H9 (cell line): ENCODE results near the gene PANK2. TPM values are rescaled to one million over a fixed set of nuclear protein-coding genes. Genes with fewer than 3 reads are reported as not detected.

Experiments
- DNase-seq: peaks from one replicate; pipeline ENCODE4 v3.0.0-alpha.2; 2017
- H2AFZ ChIP-seq: one replicate; pipeline ENCODE4 v1.6.1; 2013; ENCODE audit warnings: mild to moderate bottlenecking, low read length, control low read depth, moderate library complexity
- H2AK5ac ChIP-seq: 2 replicates; pipeline ENCODE4 v1.6.1; 2013; ENCODE audit warnings: low read length, control low read depth, mixed read lengths; ENCODE audit not compliant: insufficient read length
- H2BK120ac ChIP-seq: one replicate; pipeline ENCODE4 v1.6.1; 2013; ENCODE audit warnings: low read depth, mild to moderate bottlenecking, low read length, control low read depth, inconsistent platforms; ENCODE audit not compliant: poor library complexity, severe bottlenecking
- H2BK12ac ChIP-seq: 2 replicates; pipeline ENCODE4 v1.6.1; 2013; ENCODE audit warnings: low read length, control low read depth, mixed read lengths, low read depth; ENCODE audit not compliant: insufficient read length
- H2BK15ac ChIP-seq: 2 replicates; pipeline ENCODE4 v1.6.1; 2013; ENCODE audit warnings: low read depth, low read length, control low read depth
- H2BK20ac ChIP-seq: one replicate; pipeline ENCODE4 v1.6.1; 2013; ENCODE audit warnings: low read depth, mild to moderate bottlenecking, low read length, control low read depth, inconsistent platforms; ENCODE audit not compliant: poor library complexity, severe bottlenecking
- H2BK5ac ChIP-seq: 2 replicates; pipeline ENCODE4 v1.6.1; 2013; ENCODE audit warnings: low read length, control low read depth, mixed read lengths; ENCODE audit not compliant: insufficient read length
- H3K14ac ChIP-seq: 2 replicates; pipeline ENCODE4 v1.6.1; 2013; ENCODE audit warnings: low read length, control low read depth; ENCODE audit not compliant: insufficient read depth
- H3K18ac ChIP-seq: 2 replicates; pipeline ENCODE4 v1.6.1; 2013; ENCODE audit warnings: low read depth, mild to moderate bottlenecking, mixed read lengths, low read length, control low read depth; ENCODE audit not compliant: insufficient read length
- H3K23ac ChIP-seq: 2 replicates; pipeline ENCODE4 v1.6.1; 2013; ENCODE audit warnings: low read length, control low read depth, mixed read lengths, low read depth; ENCODE audit not compliant: insufficient read length
- H3K23me2 ChIP-seq: 2 replicates; pipeline ENCODE4 v1.6.1; 2013; ENCODE audit warnings: low read depth, mild to moderate bottlenecking, mixed read lengths, low read length, control low read depth; ENCODE audit not compliant: insufficient read length, poor library complexity, severe bottlenecking
- H3K27ac ChIP-seq: 2 replicates; pipeline ENCODE4 v1.5.1; 2013; ENCODE audit warnings: low read length, control low read depth, mixed read lengths, low read depth; ENCODE audit not compliant: insufficient read length
- H3K27me3 ChIP-seq: 2 replicates; pipeline ENCODE4 v1.6.1; 2013; ENCODE audit warnings: low read length, control low read depth, inconsistent platforms; ENCODE audit not compliant: insufficient read depth
- H3K4ac ChIP-seq: 2 replicates; pipeline ENCODE4 v1.6.1; 2013; ENCODE audit warnings: low read depth, mild to moderate bottlenecking, control low read depth, inconsistent platforms, low read length, moderate library complexity
- H3K4me1 ChIP-seq: 2 replicates; pipeline ENCODE4 v1.6.1; 2013; ENCODE audit warnings: low read length, control low read depth, inconsistent platforms; ENCODE audit not compliant: insufficient read depth
- H3K4me2 ChIP-seq: 2 replicates; pipeline ENCODE4 v1.6.1; 2013; ENCODE audit warnings: low read length, control low read depth, mixed read lengths; ENCODE audit not compliant: insufficient read length, insufficient read depth
- H3K56ac ChIP-seq: 2 replicates; pipeline ENCODE4 v1.6.1; 2013; ENCODE audit warnings: low read depth, mild to moderate bottlenecking, mixed read lengths, low read length, control low read depth; ENCODE audit not compliant: insufficient read length
- H3K79me1 ChIP-seq: 2 replicates; pipeline ENCODE4 v1.6.1; 2013; ENCODE audit warnings: low read depth, mild to moderate bottlenecking, moderate library complexity, low read length, control low read depth, inconsistent platforms; ENCODE audit not compliant: insufficient read depth, poor library complexity, severe bottlenecking
- H3K79me2 ChIP-seq: 2 replicates; pipeline ENCODE4 v1.6.1; 2013; ENCODE audit warnings: low read length, control low read depth, inconsistent platforms; ENCODE audit not compliant: insufficient read depth
- H3K9ac ChIP-seq: 2 replicates; pipeline ENCODE4 v1.6.1; 2013; ENCODE audit warnings: low read length, control low read depth, mixed read lengths; ENCODE audit not compliant: insufficient read length; ENCODE audit errors: extremely low read depth
- H3K9me3 ChIP-seq: one replicate; pipeline ENCODE4 v1.6.1; 2013; ENCODE audit warnings: low read depth, low read length, inconsistent platforms; ENCODE audit not compliant: control insufficient read depth
- H3T11ph ChIP-seq: one replicate; pipeline ENCODE4 v1.6.1; 2013; ENCODE audit warnings: mild to moderate bottlenecking, low read length, control low read depth, inconsistent platforms
- H4K20me1 ChIP-seq: one replicate; pipeline ENCODE4 v1.6.1; 2013; ENCODE audit not compliant: control insufficient read depth, insufficient read length, insufficient read depth
- H4K5ac ChIP-seq: 2 replicates; pipeline ENCODE4 v1.6.1; 2013; ENCODE audit warnings: low read depth, mild to moderate bottlenecking, mixed read lengths, low read length, control low read depth; ENCODE audit not compliant: insufficient read length
- H4K8ac ChIP-seq: replicated peaks from 2 replicates; pipeline ENCODE4 v1.6.1; 2013; ENCODE audit warnings: low read length, control low read depth, mixed read lengths, low read depth; ENCODE audit not compliant: insufficient read length
- H4K91ac ChIP-seq: 2 replicates; pipeline ENCODE4 v1.6.1; 2013; ENCODE audit warnings: low read depth, mild to moderate bottlenecking, moderate library complexity, mixed read lengths, low read length, control low read depth; ENCODE audit not compliant: insufficient read length
- H3K27ac Mint-ChIP-seq, 3 experiments: 2 replicates in 2 of 3; 3 replicates in 1 of 3; pipeline ENCODE4 v1.8.0; 2020 to 2021; ENCODE audit warnings: mixed read lengths in 3 of 3, mild to moderate bottlenecking in 1 of 3, moderate library complexity in 1 of 3
- H3K27me3 Mint-ChIP-seq: 2 replicates; pipeline ENCODE4 v1.8.0; 2021; ENCODE audit warnings: low read depth, mild to moderate bottlenecking, moderate library complexity, mixed read lengths
- H3K36me3 Mint-ChIP-seq, 3 experiments: 2 replicates in 2 of 3; 3 replicates in 1 of 3; pipeline ENCODE4 v1.8.0; 2020 to 2021; ENCODE audit warnings: low read depth in 3 of 3, mixed read lengths in 3 of 3; ENCODE audit not compliant: insufficient read depth in 1 of 3
- H3K4me1 Mint-ChIP-seq, 2 experiments: 2 replicates each; pipeline ENCODE4 v1.8.0; 2020; ENCODE audit warnings: mixed read lengths in 2 of 2
- H3K4me3 Mint-ChIP-seq, 2 experiments: 2 replicates in 1 of 2; 3 replicates in 1 of 2; pipeline ENCODE4 v1.8.0; 2020 to 2021; ENCODE audit warnings: mild to moderate bottlenecking in 2 of 2, mixed read lengths in 2 of 2, moderate library complexity in 1 of 2
- H3K9me3 Mint-ChIP-seq, 2 experiments: 2 replicates in 1 of 2; 3 replicates in 1 of 2; pipeline ENCODE4 v1.8.0; 2020; ENCODE audit warnings: mild to moderate bottlenecking in 2 of 2, mixed read lengths in 2 of 2, moderate library complexity in 1 of 2
- WGBS: extraction: QIAGEN DNeasy Blood & Tissue Kit; methylation state at CpG from one replicate; pipeline ENCODE4 v1.1.7; 2013; ENCODE audit warnings: missing lambda C conversion rate, low lambda C conversion rate, mixed read lengths; ENCODE audit not compliant: insufficient read length; ENCODE audit errors: extremely low coverage; 5-methylcytosine and 5-hydroxymethylcytosine counted together
- total RNA-seq: library from RNA; stranded (reverse); gene quantifications from 2 replicates; pipeline ENCODE4 v1.2.1, GENCODE V29; 2021
- TF ChIP-seq, protein P1 (sequence below): fragments of 200-600 bp; sonication (generic); conservative IDR thresholded peaks from 3 replicates; pipeline ENCODE4 v1.8.0; 2021; ENCODE audit warnings: antibody characterized with exemption, mild to moderate bottlenecking

PANK2 gene
- total RNA-seq, 1 experiment from 2014 or later: 65.4 TPM

DNA sequence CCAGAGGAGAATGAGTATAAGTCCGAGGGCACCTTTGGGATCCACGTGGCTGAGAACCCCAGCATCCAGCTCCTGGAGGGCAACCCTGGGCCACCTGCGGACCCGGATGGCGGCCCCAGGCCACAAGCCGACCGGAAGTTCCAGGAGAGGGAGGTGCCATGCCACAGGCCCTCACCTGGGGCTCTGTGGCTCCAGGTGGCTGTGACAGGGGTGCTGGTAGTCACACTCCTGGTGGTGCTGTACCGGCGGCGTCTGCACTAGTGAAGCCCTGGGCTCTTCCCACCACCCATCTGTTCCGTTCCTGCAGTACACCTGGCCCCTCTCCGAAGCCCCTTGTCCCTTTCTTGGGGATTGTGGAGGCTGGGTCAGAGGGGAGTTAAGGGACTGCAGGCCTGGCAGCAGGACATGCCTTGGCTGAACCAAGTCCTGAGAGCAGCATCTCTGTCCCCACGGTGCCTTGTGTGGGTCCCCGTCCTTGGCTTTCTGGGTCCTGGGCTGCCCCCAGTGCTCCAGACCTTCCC is 23.2 kb upstream of the PANK2 start:
- TF ChIP-seq, protein P1, sequence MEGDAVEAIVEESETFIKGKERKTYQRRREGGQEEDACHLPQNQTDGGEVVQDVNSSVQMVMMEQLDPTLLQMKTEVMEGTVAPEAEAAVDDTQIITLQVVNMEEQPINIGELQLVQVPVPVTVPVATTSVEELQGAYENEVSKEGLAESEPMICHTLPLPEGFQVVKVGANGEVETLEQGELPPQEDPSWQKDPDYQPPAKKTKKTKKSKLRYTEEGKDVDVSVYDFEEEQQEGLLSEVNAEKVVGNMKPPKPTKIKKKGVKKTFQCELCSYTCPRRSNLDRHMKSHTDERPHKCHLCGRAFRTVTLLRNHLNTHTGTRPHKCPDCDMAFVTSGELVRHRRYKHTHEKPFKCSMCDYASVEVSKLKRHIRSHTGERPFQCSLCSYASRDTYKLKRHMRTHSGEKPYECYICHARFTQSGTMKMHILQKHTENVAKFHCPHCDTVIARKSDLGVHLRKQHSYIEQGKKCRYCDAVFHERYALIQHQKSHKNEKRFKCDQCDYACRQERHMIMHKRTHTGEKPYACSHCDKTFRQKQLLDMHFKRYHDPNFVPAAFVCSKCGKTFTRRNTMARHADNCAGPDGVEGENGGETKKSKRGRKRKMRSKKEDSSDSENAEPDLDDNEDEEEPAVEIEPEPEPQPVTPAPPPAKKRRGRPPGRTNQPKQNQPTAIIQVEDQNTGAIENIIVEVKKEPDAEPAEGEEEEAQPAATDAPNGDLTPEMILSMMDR: no peak
- peaks cover 0 to 4% of the 10 kb centered on the region in 2 experiments; a peak in 3 of 5 replicates for H3K9me3 Mint-ChIP-seq
- Histone ChIP-seq H3K27ac (no peak overlapping the region), H3K23ac (no peak overlapping the region), H3K14ac (no peak overlapping the region), H3K4me2 (no peak overlapping the region), H2BK20ac (no peak overlapping the region), H4K5ac (no peak overlapping the region), H3K9ac (no peak overlapping the region), H3K4me1 (no peaks in the 10 kb centered on the region), H2BK5ac (no peak overlapping the region), H2AFZ (no peak overlapping the region), H2AK5ac (no peak overlapping the region), H2BK15ac (no peak overlapping the region), H3K79me1 (no peaks in the 10 kb centered on the region), H3K23me2 (no peaks in the 10 kb centered on the region), H2BK120ac (no peak overlapping the region), H3K9me3 (no peaks in the 10 kb centered on the region), H3T11ph (no peak overlapping the region), H3K56ac (no peak overlapping the region), H3K27me3 (no peaks in the 10 kb centered on the region), H2BK12ac (no peak overlapping the region), H3K4ac (no peak overlapping the region), H4K91ac (no peak overlapping the region), H4K8ac (no peak overlapping the region), H3K18ac (no peak overlapping the region), H3K79me2 (no peaks in the 10 kb centered on the region), H4K20me1 (no peaks in the 10 kb centered on the region)
- WGBS: no CpG with 5 or more reads among the region's 14 CpGs
- no peaks in the 10 kb centered on the region for H3K4me1 Mint-ChIP-seq
- H3K27me3 Mint-ChIP-seq: no peaks in the 10 kb centered on the region; the same call in 1 of the 2 replicates
- no peak overlapping the region for H3K27ac Mint-ChIP-seq
- peaks cover 33 to 54% (median 45%) of the 10 kb centered on the region in 3 experiments for H3K36me3 Mint-ChIP-seq
- no peak overlapping the region for H3K4me3 Mint-ChIP-seq
- no peak for DNase-seq
